NCI-H345 treated with DMSO at 0.1 percent for 48 hours (cell line): ENCODE measurements around the gene FLNC.
A peak's percentile ranks its signal among the peaks of the same experiment; 100 is the strongest.

Experiments used
- DNase-seq: peaks from one replicate; lab custom pipeline; 2025; ENCODE audit not compliant: unreplicated experiment; lab: John Stamatoyannopoulos, UW

The FLNC gene

DNA sequence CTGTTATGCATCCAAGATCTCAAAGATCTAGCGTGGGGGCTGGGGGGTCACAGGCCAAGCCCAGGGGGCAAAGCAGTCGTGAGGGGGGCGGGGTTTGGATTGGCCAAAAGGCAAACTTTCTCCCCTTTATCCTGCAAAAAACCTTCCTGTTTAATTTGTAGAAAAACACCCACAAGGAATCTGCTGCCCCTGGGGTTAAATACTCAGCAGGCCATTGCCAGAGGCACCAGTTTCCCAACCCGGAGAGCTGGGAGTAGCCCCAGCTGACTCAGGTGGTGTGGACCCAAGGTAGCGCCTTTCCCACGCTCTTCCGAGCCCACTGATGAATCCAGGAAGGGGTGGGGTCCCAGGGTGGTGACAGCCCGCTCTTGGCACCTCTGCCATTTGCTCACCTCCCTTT is 58.9 kb downstream of the FLNC start:
- no peak for DNase-seq

DNA sequence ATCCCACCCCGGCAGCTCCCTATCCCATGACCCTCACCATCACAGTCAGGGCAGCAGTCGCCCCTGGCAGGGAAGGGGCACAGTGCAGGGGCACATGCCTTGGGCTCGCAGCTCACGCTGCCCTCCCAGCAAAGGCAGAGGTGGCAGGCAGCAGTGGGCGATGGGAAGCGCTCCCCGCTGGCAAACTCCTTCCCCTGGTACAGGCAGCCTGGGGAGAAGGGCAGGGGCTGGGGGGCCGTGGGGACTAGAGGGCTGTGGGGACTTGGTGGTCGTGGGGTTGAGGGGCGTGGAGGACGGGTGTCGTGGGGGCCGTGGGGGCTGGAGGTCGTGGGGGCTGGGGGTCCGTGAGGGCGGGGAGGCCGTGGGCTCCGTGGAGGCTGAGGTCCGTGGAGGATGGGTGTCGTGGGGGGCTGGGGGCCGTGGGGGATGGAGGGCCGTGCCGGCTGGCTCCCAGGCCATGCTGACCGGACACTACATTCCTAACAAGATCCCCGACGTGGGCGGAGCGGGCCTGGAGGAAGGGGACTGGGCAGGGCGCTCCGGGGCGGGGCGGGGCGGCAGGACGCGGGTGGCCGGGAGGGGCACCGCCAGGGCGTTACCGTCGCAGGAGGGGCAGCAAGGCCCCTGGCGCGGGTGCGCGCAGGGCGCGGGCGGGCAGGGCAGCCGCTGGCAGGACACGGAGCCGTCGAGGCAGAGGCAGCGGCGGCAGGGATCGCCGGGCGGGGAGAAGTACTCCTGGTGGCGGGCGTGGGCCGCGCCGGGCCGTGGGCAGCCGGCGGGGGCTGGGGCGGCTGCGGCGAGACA is 60.3 kb downstream of the FLNC start:
- no peak for DNase-seq

DNA sequence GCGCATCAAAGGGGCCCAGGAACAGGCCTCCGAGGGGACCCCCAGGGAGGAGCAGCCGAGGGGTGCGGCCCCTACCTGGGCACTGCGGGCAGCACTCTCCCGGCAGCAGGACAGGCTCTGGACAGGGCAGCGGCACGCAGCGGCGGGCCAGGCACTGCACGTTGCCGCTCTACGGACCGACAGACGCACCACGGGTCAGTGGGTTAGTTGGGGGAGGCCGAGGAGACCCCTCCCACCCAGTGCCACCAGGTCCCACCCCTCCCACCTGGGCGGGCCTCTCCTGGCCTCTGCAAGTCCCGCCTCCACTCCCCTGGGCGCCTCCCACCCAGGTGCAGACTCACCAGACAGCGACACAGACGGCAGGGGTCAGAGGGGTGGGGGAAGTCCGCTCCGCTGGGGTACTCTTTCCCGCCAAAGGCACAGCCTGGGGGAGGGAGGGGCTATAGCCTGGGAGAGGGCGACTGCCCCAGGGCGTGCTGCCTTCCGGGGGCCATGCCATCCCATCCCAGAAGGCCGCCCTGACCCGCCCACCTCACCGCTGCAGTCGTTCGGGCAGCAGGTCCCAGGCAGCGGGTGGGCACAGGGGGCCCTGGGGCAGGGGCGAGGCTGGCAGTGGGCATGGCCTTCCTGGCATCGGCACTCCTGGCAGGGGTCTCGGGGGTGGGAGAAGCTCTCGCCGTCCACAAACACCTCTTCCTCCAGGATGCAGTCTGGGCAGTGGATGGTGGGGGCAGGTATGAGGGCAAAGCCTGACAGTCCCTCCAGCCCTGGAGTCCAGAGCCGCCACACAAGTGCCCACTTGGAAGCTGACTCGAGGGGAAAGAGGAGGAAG is 61.1 kb downstream of the FLNC start:
- DNase-seq, result peak; percentile 16

DNA sequence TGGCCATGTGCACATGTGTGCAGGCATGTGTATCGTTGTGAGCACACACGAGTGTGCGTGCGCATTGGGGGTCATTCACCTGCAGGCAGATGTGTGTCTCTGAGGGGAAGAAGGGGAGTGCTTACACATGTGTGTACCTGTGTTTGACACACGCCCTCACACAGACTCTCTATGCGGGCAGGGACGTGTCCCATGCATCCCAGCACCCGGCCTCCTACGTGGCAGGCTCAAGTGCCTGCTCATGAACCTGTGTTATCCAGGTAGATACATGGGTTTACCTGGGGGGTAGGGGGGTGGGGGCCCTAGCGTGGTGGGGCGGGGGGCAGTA is 61.7 kb downstream of the FLNC start:
- DNase-seq, result no peak

DNA sequence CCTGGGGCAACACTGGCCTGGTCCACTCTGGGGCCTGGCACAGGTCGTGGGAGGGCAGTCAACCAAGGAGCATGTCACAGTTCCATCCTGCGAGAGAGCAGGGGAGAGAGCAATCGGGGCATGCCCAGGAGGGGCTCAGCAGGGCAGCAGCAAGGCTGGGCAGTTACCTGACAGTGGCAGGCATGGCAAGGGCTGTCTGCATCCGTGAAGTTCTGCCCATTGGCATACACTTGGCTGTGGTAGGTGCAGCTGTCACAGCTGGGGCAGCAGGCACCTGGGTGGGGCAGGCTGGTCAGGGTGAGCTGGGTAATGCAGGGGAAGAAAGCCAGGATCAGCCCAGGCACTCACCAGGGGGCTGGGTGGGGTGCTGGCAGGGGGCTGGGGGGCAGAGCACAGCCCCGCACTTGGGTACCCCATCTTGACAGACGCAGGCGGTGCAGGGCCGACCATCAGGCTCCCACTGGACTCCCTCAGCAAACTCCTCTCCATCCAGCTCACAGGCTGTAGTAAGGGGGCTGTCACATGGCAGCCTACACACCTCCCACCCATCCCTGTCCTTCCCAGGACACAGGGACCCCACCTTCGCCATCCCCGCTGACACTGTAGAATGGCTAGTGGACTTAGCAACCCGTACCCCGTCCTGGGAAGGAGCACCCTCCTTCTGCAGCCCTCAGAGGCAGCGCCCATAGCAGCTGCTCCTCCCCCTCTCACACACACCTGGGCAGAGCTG is 62.5 kb downstream of the FLNC start:
- no peak for DNase-seq

DNA sequence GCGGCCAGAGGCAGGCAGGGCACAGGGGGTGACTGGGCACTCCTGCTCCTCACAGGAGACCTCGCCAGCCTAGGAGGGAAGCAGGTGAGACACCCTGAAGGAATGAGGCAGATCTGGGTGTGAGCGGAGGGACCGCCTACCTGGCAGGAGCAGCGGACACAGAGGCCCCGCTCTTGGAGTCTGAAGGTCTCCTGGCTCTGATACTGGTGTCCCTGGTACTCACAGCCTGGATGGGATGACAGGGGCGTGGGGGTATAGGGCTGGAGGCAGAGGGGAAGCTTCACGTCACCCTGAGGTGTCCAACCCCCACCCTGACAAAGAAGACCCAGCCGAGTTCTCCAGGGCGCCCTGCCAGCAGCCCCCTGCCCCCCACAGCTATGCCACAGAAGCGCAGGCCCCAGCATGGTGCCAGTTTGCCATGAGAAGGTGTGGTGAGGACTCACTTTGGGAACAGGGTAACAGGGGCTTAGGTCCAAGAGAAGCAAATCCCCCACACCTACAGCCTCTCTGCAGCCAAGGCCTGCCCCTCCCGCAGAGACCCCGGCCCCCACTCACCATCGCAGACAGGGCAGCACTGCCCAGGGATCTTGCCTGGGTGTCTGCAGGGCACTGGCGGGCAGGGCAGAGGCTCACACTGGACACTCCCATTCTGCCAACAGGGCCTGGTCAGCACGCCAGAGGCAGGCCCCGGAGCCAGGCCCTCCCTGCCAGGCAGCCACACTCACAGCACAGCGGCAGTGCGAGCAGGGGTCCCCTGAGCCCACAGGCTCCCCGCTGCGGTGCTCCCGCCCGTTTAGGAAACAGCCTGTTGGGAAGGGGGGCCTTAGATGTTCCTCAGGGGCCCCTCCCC is 63.3 kb downstream of the FLNC start:
- DNase-seq, result no peak

DNA sequence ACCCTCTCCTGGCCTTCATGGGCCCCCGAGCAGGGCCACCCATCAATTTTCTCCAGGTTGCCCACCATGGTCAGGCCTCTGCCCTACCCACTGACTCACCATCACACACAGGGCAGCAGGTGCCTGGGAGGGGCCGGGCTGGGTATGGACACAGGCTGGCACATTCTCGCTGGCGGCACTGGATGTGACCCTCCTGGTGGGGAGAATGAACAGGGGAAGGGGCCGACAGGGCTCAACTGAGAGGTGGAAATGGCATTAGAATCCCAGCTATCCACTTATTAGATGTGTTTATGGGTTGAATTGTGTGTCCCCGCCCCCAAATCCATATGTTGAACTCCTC is 63.9 kb downstream of the FLNC start:
- DNase-seq, result no peak

DNA sequence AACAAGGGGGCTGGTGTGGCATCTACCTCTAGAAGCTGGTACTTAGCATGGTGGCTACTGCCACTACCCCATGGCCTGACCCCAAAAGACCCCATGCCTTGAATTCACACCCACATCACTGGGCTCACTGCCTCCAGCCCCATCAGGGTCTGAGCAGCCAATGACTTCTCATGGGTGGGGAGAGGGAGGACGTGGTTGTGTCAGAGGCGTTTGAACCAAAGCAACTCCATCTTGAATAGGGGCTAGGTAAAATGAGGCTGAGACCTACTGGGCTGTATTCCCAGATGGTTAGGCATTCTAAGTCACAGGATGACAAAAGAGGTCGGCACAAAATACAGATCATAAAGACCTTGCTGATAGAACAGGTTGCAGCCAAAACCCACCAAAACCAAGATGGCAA is 65.1 kb downstream of the FLNC start:
- no peak for DNase-seq

DNA sequence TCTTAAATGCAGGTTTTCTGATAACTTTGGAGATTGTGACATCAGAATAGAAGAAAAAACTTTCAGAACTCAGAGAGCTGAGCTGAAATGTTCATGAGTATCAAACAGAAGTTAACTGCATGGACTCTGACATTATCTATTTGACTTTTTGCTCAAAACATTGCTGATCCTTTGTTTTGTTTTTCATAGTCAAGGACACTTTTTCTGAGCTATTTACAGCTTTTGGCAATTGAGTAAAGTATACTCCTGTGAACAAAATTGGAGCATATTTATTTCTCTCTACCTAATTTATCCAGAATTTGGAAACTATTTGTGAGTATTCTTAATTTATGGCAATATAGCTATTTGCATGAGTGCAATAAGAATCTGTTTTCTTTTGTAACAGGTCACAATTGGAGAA is 69.2 kb downstream of the FLNC start:
- DNase-seq, result no peak

DNA sequence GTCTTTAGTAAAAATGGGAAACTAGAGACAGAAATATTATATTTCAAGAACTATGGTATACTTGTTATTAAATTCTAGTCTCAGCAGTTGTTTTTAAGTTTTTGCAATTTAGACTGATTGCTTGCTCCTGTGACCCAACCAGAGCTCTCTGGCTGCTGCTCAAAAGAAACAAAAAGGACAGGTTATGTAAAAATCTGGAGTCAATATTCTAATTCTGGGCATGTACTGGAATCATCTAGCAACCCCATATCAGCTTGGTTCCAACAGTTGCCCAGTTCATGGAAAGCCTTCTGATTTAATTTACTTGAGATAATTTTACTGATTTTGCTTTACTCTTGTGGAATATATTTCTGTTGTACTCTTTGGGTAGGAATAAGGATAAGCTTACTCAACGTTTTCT is 70.0 kb downstream of the FLNC start:
- no peak for DNase-seq

DNA sequence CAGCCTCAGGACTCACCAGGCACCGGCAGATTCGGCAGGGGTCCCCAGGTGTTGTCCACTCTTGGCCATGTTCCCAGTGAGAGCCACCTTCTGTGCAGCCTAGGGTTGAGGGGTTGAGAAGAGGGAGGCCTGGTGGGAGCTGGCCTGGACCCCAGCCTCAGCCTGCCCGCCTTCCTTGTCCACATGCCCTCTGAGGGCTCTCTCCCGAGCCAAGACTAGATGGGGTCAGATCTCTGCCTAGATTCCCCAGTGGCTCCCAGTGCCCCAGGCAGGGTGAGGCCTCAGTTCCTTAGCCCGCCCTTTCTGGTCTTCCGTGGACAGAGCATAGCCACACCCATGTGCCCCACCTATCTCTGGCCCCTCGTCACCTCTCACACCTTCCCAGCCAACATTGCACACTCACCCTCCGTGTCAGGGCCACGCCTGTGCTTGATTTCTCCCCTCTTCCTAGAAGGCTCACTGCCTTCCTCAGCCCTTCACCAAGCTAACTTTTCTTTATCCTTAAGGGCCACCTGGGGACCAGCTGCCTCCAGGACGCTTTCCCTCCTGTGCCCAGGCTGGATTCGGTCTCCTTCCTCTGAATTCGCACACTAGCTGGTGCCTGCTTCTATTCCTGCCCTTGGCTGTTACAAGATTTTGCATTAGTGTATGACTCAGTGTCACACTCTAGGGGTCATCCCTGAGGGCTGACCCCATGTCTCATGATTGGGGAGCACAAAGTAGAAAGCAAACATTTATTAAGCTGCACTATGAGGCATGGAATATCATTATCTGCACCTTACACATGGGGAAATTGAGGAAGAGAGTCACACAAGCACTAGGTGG is 72.8 kb downstream of the FLNC start:
- DNase-seq, result no peak

DNA sequence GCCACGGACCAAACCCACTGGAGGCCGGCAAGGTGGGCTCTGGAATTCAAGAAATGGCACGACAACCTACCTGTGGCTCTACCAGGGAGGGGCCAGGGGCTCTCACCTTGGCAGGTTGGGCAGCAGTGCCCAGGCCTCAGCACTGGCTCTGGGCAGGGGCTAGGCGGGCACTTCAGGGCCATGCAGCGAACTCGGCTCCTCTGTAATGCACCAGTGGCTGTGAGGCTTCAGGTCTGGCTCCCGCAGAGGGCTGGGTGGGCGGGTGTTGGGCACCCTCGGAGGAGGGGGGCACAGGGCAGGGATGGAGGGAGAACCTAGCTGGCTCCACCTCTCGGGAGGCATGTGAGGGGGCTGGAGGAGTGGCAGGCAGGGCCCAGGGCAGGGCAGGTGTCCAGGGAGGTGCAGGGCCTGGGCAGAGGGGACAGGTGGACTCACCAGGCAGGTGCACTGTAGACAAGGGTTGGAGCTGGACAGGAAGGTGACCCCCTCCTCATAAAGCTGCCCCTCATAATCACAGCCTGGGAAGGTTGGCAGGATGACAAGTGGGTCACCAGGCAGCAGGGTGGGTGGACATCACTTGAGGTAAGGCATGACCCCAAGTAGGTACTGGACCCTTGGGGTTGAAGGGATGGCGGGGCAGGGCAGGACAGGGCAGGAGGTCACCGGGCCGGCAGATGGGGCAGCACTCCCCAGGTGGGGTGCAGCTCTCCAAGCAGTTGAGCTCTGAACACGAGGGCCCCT is 73.6 kb downstream of the FLNC start:
- no peak for DNase-seq

DNA sequence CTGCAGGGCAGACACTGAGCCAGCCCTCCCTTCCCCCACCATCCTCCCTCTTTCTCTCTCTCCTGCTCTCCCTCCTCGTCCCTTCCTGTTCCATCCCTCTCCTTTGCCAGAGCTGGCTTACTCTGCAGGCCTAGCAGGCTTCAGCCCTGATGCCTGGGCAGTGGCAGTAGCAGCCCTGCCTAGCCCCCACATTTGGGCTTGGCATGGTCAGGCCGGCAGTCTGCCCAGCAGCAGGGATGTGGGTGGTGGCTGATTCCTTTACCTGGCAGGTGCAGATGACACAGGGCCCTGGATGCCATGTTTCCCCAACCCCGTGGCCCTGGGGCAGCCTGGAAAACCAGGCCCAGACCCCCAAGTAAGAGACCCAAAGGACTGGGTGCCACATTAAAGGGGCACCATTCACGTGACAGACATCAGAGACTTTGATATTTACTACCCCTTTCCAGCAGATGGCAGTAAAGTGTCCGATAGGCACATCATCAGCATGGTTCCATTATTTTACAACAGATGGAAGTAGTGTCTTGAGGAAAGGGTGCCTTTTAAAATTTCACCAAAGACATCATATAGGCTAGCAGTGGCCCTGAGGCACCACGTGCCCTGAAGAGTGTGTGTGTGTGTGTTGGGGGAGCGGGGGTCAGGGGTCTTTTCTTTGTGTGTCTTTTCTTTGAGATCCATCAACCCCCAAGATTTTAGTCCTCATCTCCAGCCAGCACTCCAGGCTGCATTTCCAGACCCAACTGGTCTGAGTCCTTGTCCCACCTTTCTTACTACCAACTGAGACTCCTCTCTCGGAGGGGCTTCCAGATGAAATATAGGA is 74.4 kb downstream of the FLNC start:
- DNase-seq, result peak; percentile 9

DNA sequence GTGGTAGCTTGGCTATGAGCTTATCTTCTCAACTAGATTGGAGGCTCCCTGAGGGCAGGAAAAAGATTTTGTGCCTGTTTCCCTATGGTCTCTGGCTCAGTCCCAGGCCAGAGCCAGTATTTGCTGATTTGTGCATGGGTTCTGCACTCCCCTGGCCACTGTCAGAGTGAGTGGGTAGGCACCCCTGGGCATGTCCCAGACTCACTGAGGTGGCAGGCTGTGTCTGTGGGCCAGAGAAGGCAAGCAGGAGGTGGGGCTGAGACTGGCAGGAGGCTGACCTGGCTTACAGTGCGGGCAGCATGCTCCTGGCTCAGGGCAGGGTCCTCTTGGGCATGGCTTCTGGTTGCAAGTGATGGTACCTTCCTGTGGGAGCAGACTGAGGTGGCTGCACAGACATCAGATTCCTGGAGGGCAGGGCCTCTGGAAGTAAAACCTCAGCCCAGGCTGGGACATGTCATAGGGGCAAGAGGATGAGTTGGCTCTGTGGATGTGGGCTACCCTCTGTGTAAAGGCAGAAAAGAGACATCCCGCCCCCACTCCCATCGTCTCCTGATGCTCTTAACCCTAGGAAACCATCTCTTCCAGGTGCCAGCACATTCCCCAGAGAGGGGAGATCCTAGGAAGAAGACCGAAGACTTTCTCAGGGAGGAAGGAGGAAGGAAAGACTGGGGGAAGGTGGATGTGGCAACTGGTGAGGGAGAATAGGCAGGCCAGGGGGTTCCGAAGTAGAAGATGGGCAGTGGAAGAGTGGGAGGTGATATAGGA is 76.0 kb downstream of the FLNC start:
- no peak for DNase-seq

DNA sequence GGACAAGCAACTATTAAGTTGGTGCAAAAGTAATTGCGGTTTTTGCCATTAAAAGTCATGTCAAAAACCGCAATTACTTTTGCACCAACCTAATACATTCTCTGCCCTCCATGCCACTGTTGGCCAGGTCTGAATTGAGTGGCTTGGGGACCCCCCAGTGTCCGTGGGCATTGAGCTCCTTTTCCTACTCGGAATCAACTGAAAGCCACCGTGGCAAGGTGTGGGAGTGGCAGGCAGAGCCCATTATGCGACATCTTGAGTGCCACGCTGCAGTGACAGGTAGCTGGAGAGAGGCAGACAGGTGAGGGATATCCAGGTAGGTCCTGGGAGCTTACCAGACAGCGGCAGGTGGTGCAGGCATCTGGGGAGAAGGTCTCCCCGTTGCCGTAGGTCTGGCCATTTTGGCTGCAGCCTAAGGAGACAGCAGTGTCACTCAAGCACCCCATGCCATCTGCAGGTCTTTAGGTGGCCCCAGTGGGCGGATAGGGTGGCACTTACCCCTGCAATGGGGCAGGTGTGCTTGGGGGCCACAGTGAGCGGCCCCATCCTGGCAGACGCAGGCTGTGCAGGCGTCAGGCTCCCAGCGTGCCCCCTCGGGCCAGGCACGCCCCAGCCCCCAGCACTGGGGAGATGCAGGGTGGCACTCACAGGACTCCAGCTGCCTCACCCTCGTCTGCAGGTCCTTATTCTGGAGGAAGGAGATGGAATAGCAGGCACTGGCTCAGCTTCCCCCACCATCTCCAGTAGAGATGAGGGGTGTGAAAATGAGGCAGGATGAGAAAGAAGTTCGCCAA is 76.8 kb downstream of the FLNC start:
- no peak for DNase-seq
